Mammary epithelial cell (primary cell): ENCODE measurements around the gene KDM4F.

Experiments
- CTCF ChIP-seq, 2 donors: IDR thresholded peaks in 1 of 2; conservative IDR thresholded peaks in 1 of 2; 2 replicates each; pipeline ENCODE4 v1.5.1; 2011 to 2012; ENCODE audit warnings: inconsistent platforms in 2 of 2, low read length in 2 of 2, mild to moderate bottlenecking in 2 of 2, control low read depth in 1 of 2, low read depth in 1 of 2; ENCODE audit not compliant: insufficient read depth in 1 of 2; ENCODE audit errors: extremely low read depth in 1 of 2
- EZH2 ChIP-seq: IDR thresholded peaks from 2 replicates; pipeline ENCODE4 v1.6.1; 2012; ENCODE audit warnings: low read length, inconsistent platforms, borderline replicate concordance

DNA sequence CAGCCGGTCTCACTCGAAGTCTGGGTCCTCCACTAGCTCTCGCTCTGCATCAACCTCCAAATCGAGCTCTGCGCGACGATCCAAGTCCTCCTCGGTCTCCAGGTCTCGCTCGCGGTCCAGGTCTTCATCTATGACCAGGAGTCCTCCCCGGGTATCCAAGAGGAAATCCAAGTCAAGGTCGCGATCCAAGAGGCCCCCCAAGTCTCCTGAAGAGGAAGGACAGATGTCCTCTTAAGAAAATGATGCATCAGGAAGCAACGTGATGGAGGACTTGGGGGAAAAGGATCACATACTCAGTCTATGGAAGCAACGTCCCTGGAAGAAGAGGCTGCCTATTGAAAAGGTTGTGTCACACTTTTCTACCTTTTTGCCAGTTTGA, 18.6 kb downstream of the KDM4F start:
- TF ChIP-seq EZH2, result no peak
- TF ChIP-seq CTCF (conservative IDR thresholded peaks at IDR 0.05 in 1 of 2, IDR thresholded peaks at IDR 0.05 in 1 of 2; ENCODE audit: extremely low read depth in 1 of 2, insufficient read depth in 1 of 2, low read depth in 1 of 2, low read length in 2 of 2), result no peak
